OCI-LY1 (cell line): ENCODE results near the gene MLLT6.

Source experiments
- EZH2 ChIP-seq: fragments of 200-600 bp; sonication (generic), shearing (Covaris generic); IDR thresholded peaks from 2 replicates; pipeline ENCODE4 v1.8.0; 2017; ENCODE audit warnings: borderline replicate concordance, mixed run types, mild to moderate bottlenecking, antibody characterized with exemption, low read length, moderate library complexity, mixed read lengths
- TF ChIP-seq, protein P1 (sequence below): fragments of 200-600 bp; sonication (generic), shearing (Covaris generic); IDR thresholded peaks from 2 replicates; pipeline ENCODE4 v1.5.1; 2017; ENCODE audit warnings: mild to moderate bottlenecking, antibody characterized with exemption, low read length, moderate library complexity, mixed read lengths

DNA sequence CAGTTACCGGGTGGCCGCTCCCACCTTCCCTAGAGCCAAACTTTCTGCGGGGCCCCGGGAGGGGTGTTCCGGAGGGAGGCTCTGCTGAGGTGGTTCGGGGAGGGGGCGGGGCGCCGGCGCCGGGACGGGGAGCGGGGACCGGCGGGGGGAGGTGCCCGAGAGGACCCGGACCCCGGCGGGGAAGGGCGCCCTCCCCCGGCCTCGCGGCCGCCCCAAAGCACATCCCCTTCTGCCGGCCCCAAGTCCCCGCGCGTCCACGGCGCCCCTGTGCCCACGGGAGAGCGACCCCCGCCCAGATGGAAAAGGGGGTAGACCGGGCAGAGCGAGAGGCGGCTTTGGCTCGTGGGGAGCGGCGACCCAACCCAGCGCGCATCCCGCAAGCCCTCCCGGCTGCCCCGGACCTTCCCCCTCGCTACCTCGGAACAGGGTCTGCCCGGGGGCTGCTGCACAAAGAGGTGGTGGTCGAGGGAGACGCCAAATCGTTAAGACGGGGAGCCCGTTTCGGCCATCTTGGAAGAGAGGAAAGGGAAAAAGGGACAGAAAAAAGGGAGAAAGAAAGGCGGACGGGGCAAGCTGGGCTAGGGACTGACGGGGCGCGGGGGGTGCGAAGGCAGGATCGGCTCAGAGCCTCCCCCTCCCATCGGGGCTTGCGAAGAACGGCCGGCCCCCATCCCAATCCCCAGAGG lies 42.5 kb downstream of the MLLT6 start:
- TF ChIP-seq, protein P1, sequence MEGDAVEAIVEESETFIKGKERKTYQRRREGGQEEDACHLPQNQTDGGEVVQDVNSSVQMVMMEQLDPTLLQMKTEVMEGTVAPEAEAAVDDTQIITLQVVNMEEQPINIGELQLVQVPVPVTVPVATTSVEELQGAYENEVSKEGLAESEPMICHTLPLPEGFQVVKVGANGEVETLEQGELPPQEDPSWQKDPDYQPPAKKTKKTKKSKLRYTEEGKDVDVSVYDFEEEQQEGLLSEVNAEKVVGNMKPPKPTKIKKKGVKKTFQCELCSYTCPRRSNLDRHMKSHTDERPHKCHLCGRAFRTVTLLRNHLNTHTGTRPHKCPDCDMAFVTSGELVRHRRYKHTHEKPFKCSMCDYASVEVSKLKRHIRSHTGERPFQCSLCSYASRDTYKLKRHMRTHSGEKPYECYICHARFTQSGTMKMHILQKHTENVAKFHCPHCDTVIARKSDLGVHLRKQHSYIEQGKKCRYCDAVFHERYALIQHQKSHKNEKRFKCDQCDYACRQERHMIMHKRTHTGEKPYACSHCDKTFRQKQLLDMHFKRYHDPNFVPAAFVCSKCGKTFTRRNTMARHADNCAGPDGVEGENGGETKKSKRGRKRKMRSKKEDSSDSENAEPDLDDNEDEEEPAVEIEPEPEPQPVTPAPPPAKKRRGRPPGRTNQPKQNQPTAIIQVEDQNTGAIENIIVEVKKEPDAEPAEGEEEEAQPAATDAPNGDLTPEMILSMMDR, result no peak
- TF ChIP-seq EZH2, result no peak
